Cardiac septum (tissue), 1 donor: ENCODE measurements around the gene ONECUT3. TPM values are rescaled to one million over a fixed set of nuclear protein-coding genes. Genes with fewer than 3 reads are reported as not detected.

Experiments used
- DNase-seq: peaks from one replicate; pipeline ENCODE4 v3.0.0-alpha.2; 2020; ENCODE audit warnings: low spot score
- intact Hi-C: fragments of 100-400 bp; cut with DNase I; formaldehyde crosslinking; loops from one replicate; pipeline ENCODE4 v1.14.0; 2022
- microRNA-seq: library from miRNA; unstranded; fragments of <30 nt; microRNA quantifications from one replicate; pipeline ENCODE4 v1.2.0, GENCODE V29; 2020
- total RNA-seq: library from RNA; stranded (reverse); fragmentation: NEBNext Ultra II Directional; extraction: Animal tissue kit (Norgen Biotek cat#: 25700); gene quantifications from one replicate; pipeline ENCODE4 v1.2.1, GENCODE V29; 2021
- donor health status: DM: no; HTN: no; CAD: no.

ONECUT3 gene
- total RNA-seq, 1 donor from 2014 or later, result not detected

GRCh38 chr19:1823020-1823419 is 69.7 kb downstream of the ONECUT3 start:
- DNase-seq, result no peak
- intact Hi-C loops, result no loop called here

- DNase-seq, result no peak
- intact Hi-C loops, result no loop called here
Observed at GRCh38 chr19:1823539-1824251, 70.4 kb downstream of the ONECUT3 start.

- no peak for DNase-seq
- intact Hi-C loops, result no loop called here
Observed at GRCh38 chr19:1824252-1824622, 70.9 kb downstream of the ONECUT3 start.

GRCh38 chr19:1825909-1826556 is 72.7 kb downstream of the ONECUT3 start:
- intact Hi-C loops, result no loop called here
- peak; percentile 89 for DNase-seq

- no peak for DNase-seq
- intact Hi-C loops, result no loop called here
Observed at GRCh38 chr19:1826557-1827521, 73.5 kb downstream of the ONECUT3 start.

- DNase-seq, result no peak
- intact Hi-C loops, result no loop called here
Observed at GRCh38 chr19:1827566-1828278, 74.4 kb downstream of the ONECUT3 start.

- intact Hi-C loops, result no loop called here
- DNase-seq, result no peak
Observed at GRCh38 chr19:1828279-1829238, 75.3 kb downstream of the ONECUT3 start.

GRCh38 chr19:1829958-1830357 is 76.7 kb downstream of the ONECUT3 start:
- intact Hi-C loops, result no loop called here
- DNase-seq, result no peak

- DNase-seq, result no peak
- intact Hi-C loops, result no loop called here
Observed at GRCh38 chr19:1830568-1830967, 77.3 kb downstream of the ONECUT3 start.

Small RNA genes within 50 kb of the gene (microRNA-seq; reads per million reads assigned to microRNA genes)
- not detected for gene MIR1909

Other genes starting within 250 kb of the ONECUT3 start
- 69.7 TPM for gene ADAMTSL5, start 240.5 kb upstream of the ONECUT3 start, total RNA-seq
- not detected for gene PLK5, start 229.4 kb upstream of the ONECUT3 start, total RNA-seq
- gene MEX3D, start 185.2 kb upstream of the ONECUT3 start, total RNA-seq, result 8.3 TPM
- 61.8 TPM for gene MBD3, start 160.6 kb upstream of the ONECUT3 start, total RNA-seq
- 697 TPM for gene UQCR11, start 148.0 kb upstream of the ONECUT3 start, total RNA-seq
- gene TCF3, start 100.9 kb upstream of the ONECUT3 start, total RNA-seq, result 27.7 TPM
- gene ATP8B3, start 58.8 kb downstream of the ONECUT3 start, total RNA-seq, result 0.78 TPM
- 16.7 TPM for gene REXO1, start 95.0 kb downstream of the ONECUT3 start, total RNA-seq
- 14.1 TPM for gene KLF16, start 110.1 kb downstream of the ONECUT3 start, total RNA-seq
- gene ABHD17A, start 132.0 kb downstream of the ONECUT3 start, total RNA-seq, result 61.1 TPM
- gene ADAT3, start 151.9 kb downstream of the ONECUT3 start, total RNA-seq, result 2.1 TPM
- 14.9 TPM for gene SCAMP4, start 151.9 kb downstream of the ONECUT3 start, total RNA-seq
- 31.4 TPM for gene CSNK1G2, start 187.7 kb downstream of the ONECUT3 start, total RNA-seq